Naive thymus-derived CD8-positive, alpha-beta T cell (primary cell): Measurements from ENCODE around the gene AP2A2. TPM values are rescaled to one million over a fixed set of nuclear protein-coding genes. Genes with fewer than 3 reads are reported as not detected.
A peak's percentile ranks its signal among the peaks of the same experiment; 100 is the strongest.

Experiments used
- ATAC-seq, 2 donors: fragments of 150-1000 bp; cut with Tn5 transposase in 1 of 2; sonication (Bioruptor Pico), chemical (Tn5 transposase) in 1 of 2; 1 replicate in 1 of 2; 2 replicates in 1 of 2; pipeline ENCODE4 v1.10.0; 2021; ENCODE audit warnings: mild to moderate bottlenecking in 2 of 2, moderate library complexity in 2 of 2
- POLR2A ChIA-PET: fragments of 350-600 bp; sonication (Branson Sonifier 250); formaldehyde crosslinking; loops from one replicate; lab custom pipeline; 2021; ENCODE audit warnings: antibody characterized with exemption; lab: Charles Lee
- DNase-seq, 10 donors: peaks; one replicate each; pipeline versions ENCODE4 v3.0.0 to v3.0.0-alpha.2; 2020 to 2022
- H3K27ac Mint-ChIP-seq, 10 donors: one replicate each; pipeline ENCODE4 v1.8.0; 2020 to 2022; ENCODE audit warnings: mild to moderate bottlenecking in 10 of 10, mixed read lengths in 10 of 10, moderate library complexity in 4 of 10, inconsistent platforms in 1 of 10
- H3K27me3 Mint-ChIP-seq, 5 donors: one replicate each; pipeline ENCODE4 v1.8.0; 2021 to 2022; ENCODE audit warnings: mixed read lengths in 5 of 5
- H3K36me3 Mint-ChIP-seq, 3 donors: one replicate each; pipeline ENCODE4 v1.8.0; 2020 to 2022; ENCODE audit warnings: mixed read lengths in 3 of 3, mild to moderate bottlenecking in 2 of 3, inconsistent platforms in 1 of 3
- H3K4me1 Mint-ChIP-seq, 4 donors: one replicate each; pipeline ENCODE4 v1.8.0; 2021 to 2022; ENCODE audit warnings: mixed read lengths in 4 of 4
- H3K4me3 Mint-ChIP-seq, 10 donors: one replicate each; pipeline ENCODE4 v1.8.0; 2020 to 2022; ENCODE audit warnings: mild to moderate bottlenecking in 10 of 10, mixed read lengths in 10 of 10, moderate library complexity in 6 of 10, inconsistent platforms in 1 of 10
- H3K9me3 Mint-ChIP-seq, 9 donors: one replicate each; pipeline ENCODE4 v1.8.0; 2020 to 2022; ENCODE audit warnings: mixed read lengths in 9 of 9, mild to moderate bottlenecking in 3 of 9, inconsistent platforms in 1 of 9, moderate library complexity in 1 of 9
- polyA plus RNA-seq, 3 donors: library from polyadenylated mRNA; unstranded; fragments of 300-500 nt; fragmentation: Illumina TruSeq; gene quantifications; one replicate each; pipeline ENCODE4 v1.2.3, GENCODE V29; 2021
- total RNA-seq, 8 experiments: library from RNA in 2 of 8; stranded (reverse) in 2 of 8; gene quantifications; one replicate each; pipeline ENCODE4 v1.2.3 and lab custom pipeline; 2021 to 2026

Gene AP2A2
- total and polyA plus RNA-seq, 5 experiments from 2014 or later: 8.2 to 80.8 (median 13.9) TPM

DNA sequence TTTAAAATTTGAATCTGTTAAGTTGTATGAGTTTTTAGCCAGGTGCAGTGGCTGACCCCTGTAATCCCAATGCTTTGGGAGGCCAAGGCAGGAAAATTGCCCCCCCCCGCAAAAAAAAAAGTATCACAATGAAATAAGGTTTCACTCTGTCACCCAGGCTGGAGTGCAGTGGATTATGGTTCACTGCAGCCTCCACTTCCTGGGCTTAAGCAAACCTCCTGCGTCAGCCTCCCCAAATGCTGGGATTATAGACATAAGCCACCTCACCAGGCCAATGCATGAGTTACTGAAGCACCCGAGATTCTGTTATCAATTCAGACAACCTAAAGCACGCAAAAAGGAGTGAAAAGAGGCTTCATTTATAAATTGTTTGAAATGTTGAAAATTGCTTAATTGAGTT, 12.6 kb upstream of the AP2A2 start:
- POLR2A ChIA-PET: interaction anchor here (0.6 kb wide), 1 partner anchor 9 kb away, joined by 3 read pairs; no protein-coding TSS in a partner anchor
- Mint-ChIP-seq H3K4me1 (peaks cover 12 to 26% (median 18%) of the 10 kb centered on the region in 4 donors), H3K4me3 (peak overlapping the region in 3 of 10 donors; percentile 9 to 39 (median 31)), H3K27ac (no peak overlapping the region), H3K27me3 (no peaks in the 10 kb centered on the region), H3K36me3 (no peaks in the 10 kb centered on the region), H3K9me3 (no peaks in the 10 kb centered on the region)
- ATAC-seq: no peak
- DNase-seq: no peak

DNA sequence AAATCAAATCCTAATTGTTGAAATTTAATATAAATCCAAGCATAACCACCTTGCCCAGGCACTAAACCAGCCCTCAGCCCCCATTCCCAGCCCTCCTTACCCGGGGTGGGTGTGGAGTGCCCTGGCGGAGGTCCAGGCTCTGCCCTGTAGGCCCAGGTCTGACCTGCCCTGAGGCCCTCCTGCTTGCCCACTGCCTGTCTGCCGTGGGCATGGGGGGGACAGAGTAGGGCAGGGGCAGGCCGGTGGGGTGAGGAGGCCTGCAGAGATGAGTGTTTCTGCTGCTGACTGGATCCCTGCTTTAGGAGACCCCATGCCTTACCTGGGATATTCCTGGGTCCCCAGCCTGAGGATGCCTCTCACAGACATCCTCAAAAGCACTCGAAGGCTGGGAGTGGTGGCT, 11.5 kb upstream of the AP2A2 start:
- no peak for ATAC-seq
- peaks cover 6 to 22% (median 11%) of the 10 kb centered on the region in 4 donors for H3K4me1 Mint-ChIP-seq
- DNase-seq: no peak
- H3K36me3 Mint-ChIP-seq: no peaks in the 10 kb centered on the region
- POLR2A ChIA-PET: no interaction called here
- no peak overlapping the region for H3K27ac Mint-ChIP-seq
- no peak overlapping the region for H3K4me3 Mint-ChIP-seq
- H3K27me3 Mint-ChIP-seq: no peaks in the 10 kb centered on the region
- no peaks in the 10 kb centered on the region for H3K9me3 Mint-ChIP-seq

DNA sequence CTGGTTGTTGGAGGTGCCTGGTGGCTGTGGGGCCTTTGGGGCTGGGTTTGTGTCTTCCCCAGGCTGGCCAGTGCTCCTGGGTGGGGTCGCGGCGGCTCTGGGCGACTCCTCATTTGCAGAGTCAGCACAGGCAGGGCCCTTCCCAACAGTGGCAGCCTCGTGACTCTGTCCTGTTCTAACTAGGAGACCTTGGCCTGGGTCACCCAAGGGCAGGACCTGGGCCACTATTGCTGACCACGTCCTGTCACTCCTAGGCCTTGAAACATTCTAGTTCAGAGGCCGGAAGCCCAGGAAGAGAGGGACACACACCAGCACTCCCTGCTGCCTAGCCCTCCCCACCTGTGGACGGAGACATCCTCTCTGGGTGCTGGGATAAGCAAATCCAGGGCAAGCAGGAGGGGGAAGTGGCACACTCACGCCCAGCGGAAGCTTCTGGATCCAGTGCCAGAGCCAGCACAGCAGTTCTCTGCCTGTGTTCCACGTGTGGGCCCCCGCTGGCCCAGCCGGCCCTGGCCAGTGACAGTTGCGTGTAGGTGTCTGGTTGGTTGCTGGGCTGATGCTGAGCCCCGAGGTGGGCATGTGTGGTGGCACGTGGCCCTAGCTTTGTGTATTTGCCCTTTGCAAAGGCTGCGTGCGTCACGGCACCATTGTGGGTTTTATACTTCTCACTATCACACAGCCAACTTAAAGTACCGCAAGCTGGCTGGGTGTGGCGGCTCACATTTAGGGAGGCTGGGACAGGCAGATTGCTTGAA, 10.7 kb upstream of the AP2A2 start:
- H3K27ac Mint-ChIP-seq: no peak overlapping the region
- peaks cover 5 to 18% (median 6%) of the 10 kb centered on the region in 4 donors for H3K4me1 Mint-ChIP-seq
- DNase-seq (no peak), ATAC-seq (no peak)
- no peaks in the 10 kb centered on the region for H3K9me3 Mint-ChIP-seq
- H3K27me3 Mint-ChIP-seq: no peaks in the 10 kb centered on the region
- POLR2A ChIA-PET: interaction anchor here (0.6 to 1.4 kb wide), 2 partner anchors 11 to 233 kb away, joined by 4 to 10 read pairs; partner anchors contain the start of gene AP2A2
- H3K36me3 Mint-ChIP-seq: no peaks in the 10 kb centered on the region
- H3K4me3 Mint-ChIP-seq: no peak overlapping the region

DNA sequence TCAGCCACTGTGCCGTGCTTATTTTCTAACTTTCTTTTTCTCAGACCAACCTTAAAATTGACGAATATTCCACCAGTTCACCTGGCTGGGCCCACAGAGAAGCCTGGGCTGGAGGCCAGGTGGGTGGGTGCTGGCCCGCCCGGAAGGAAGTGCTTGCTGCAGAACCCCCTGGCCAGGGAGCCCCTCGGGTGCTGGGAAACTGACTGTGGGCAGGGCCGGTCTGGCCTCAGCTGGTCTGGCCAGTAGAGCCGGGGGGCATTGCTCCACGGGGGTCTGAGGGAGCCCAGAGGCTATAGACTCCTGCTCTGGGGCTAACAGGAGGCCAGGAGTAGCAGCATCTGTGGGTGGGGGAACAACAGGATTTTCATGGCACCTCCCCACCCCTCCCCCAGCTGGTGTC, 8.2 kb upstream of the AP2A2 start:
- DNase-seq: no peak
- no peak overlapping the region for H3K4me3 Mint-ChIP-seq
- peaks cover 0 to 7% (median under 1%) of the 10 kb centered on the region in 4 donors for H3K4me1 Mint-ChIP-seq
- no peaks in the 10 kb centered on the region for H3K36me3 Mint-ChIP-seq
- no peaks in the 10 kb centered on the region for H3K9me3 Mint-ChIP-seq
- no peak for ATAC-seq
- POLR2A ChIA-PET: no interaction called here
- no peaks in the 10 kb centered on the region for H3K27me3 Mint-ChIP-seq
- H3K27ac Mint-ChIP-seq: peak overlapping the region in 2 of 10 donors; percentile 24 to 28

DNA sequence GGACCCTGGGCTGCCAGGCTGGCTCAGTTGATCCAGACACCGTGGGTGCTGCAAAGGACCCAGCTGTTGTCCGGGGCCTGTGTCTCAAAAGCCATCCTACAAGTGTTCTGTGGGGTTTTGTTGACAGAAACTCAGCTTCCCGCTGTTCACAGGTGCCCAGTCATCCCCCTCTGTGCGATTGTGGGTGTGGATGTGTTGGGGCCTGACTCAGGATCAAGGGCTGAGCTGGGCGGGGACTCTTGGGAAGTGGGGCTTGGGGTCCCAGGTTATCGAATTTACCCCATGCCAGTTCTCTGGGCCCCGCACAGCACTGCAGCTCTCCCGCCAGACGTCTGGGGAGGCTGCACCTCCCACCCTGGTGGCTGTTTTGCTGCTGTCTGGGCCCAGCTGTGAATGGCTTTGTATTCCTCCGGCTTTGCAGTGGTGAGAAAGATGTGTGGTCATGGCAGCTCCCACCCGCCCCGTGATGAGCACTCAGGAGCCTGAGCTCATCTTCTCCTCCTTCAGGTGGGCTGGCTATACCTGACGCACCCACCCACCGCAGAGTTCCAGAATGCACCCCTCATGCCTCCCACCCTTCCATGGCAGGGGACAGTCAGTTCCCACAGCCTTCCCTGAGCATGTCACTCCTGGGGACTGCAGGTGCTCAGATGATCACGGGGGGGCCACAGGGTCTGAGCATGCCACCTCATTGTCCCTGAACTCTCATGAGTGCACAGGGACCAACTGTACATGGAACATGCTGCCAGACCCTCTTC, 3.6 kb upstream of the AP2A2 start:
- ATAC-seq: no peak
- Mint-ChIP-seq H3K27me3 (no peaks in the 10 kb centered on the region), H3K36me3 (peaks cover 0 to under 1% (median 0%) of the 10 kb centered on the region in 3 donors), H3K27ac (peak overlapping the region in 2 of 10 donors; percentile 10 to 28), H3K4me3 (no peak overlapping the region), H3K4me1 (peaks cover 4 to 16% (median 8%) of the 10 kb centered on the region in 4 donors), H3K9me3 (no peaks in the 10 kb centered on the region)
- no peak for DNase-seq
- POLR2A ChIA-PET: interaction anchor here (1.2 kb wide), 1 partner anchor 9 kb away, joined by 3 read pairs; no protein-coding TSS in a partner anchor

DNA sequence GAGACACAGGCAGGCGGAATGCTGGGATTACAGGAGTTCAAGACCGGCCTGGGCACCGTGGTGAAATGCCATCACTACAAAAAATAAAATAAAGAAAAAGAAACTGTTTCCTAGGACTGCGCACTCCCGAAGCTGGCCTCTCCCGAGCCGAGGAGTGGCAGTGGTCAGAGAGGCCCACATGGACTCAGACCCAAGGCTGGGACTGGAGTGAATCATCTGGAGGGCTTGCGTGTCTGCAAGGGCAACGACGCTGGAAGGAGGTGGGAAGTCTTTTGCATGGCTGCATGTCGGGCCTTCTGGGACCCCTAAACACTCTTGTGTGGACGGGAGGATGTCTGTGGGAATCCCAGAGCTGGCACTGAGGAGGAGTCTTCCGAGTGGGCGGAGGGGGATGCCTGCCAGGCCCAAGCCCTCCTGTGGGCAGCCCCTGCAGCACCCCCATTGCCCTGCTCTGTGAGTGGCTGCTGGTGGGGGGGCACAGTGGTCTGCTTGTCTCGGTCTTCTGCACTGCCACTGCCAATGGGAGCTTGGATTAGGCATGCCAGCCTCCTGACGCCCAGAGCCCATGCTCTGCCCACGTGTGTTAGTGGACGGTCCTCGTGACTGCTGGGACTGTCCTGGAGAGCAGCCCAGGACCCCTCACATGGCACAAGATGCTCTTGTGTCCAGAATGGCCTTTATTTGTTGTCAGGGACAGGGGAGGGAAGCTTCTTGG, 1.8 kb upstream of the AP2A2 start:
- POLR2A ChIA-PET: interaction anchor here (0.8 to 2.6 kb wide), 2 partner anchors 13 to 114 kb away, joined by 3 to 13 read pairs; partner anchors contain the start of genes CHID1 and RPLP2
- H3K27ac Mint-ChIP-seq: peak overlapping the region in 3 of 10 donors; percentile 53 to 75 (median 68)
- no peaks in the 10 kb centered on the region for H3K27me3 Mint-ChIP-seq
- H3K4me3 Mint-ChIP-seq: peak overlapping the region in 6 of 10 donors; percentile 16 to 72 (median 41)
- peaks cover 5 to 33% (median 25%) of the 10 kb centered on the region in 4 donors for H3K4me1 Mint-ChIP-seq
- no peaks in the 10 kb centered on the region for H3K9me3 Mint-ChIP-seq
- peaks cover 0 to 6% (median 0%) of the 10 kb centered on the region in 3 donors for H3K36me3 Mint-ChIP-seq
- ATAC-seq: no peak
- DNase-seq: no peak

DNA sequence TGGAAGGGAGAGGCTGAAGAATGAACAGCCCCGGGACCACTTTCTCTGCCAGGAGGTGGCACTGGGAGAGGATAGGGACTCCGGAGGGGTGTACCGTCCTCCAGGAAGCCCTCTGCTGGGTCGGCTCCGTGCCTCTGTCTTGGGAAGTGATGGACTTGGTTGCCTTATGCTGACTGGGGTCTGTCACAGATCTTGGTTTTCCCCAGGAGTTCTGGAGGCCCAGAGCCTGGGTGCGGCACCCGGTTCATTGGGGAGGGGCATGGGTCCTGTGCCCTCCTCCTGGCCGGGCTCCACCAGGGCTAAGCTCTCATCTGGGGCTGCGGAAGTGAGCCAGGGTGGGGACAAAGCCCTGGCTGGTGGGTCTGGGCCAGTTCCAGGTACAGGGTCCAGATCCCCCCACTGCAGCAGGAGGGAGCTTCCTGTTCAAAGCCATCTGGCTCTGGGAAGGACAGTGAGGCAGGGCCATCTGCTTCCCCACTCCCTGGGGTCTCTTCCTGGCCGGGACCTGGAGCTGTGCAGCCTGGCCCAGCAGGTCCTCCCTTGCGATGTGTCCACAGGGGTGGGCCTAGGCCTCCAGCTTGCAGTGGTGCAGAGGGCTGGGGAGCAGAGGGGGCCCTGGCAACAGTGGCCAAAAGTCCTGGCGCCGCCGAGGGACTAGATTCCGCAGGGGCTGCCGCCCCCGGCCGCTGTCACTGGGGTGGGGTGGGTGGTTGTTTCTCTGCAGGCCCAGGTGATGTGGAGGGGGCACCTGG, 1.1 kb upstream of the AP2A2 start:
- Mint-ChIP-seq H3K27ac (peak overlapping the region in 4 of 10 donors; percentile 4 to 75 (median 60)), H3K4me3 (peak overlapping the region in 2 of 10 donors; percentile 37 to 72), H3K4me1 (peaks cover 8 to 36% (median 31%) of the 10 kb centered on the region in 4 donors), H3K9me3 (no peaks in the 10 kb centered on the region), H3K27me3 (no peaks in the 10 kb centered on the region), H3K36me3 (peaks cover 0 to 8% (median 0%) of the 10 kb centered on the region in 3 donors)
- ATAC-seq: no peak
- POLR2A ChIA-PET: interaction anchor here (0.8 to 2.6 kb wide), 5 partner anchors 9 to 115 kb away, joined by 3 to 13 read pairs (median 3); partner anchors contain the start of genes CHID1 and RPLP2
- DNase-seq: no peak

DNA sequence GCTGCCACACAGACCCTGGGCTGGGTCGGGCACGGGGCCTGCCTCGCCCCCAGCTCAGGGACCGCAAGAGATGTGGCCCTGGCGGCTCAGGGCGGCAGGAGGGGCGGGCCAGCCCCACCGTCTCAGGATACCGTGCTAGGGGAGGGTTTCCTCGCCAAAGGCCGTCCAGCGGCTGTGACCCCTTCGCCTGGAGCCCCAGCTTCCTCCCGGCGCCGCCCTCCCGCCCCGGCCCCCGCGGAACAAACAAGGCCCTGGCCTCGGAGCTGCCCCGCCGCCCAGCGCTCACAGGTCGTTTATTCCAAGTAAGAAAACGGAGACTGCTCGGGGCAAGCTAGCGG, 543 bp upstream of the AP2A2 start:
- POLR2A ChIA-PET: interaction anchor here (1.2 to 2.6 kb wide), 4 partner anchors 10 to 82 kb away, joined by 3 to 13 read pairs (median 6); partner anchors contain the start of gene CHID1

DNA sequence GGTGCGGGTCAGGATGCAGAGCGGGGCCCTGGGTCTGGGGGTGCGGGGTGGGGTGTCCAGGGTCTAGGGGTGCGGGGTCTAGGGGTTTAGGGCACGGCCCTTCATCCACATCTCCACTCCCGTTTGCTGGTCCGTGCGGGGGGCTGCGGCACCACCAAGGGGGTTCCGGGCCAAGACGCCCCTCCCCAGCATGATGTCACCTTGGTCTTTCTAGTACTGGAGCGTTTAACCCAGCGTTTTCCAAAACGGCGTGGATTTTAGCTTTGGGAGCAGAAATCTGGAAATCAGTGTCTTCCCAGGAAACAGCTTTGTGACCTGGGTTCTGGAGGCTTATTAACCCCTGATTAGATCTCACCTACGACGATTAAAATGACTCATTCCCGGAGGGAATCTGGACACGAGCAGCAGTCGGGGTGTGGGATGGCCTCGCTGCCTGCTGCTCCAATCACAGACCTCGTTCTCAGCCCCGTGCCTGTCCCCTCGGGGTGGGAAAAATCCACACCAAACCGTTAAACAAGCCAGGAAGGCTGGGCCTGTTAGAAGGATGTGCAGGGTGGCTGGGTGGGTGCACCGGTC, 759 bp downstream of the AP2A2 start:
- Mint-ChIP-seq H3K27me3 (no peaks in the 10 kb centered on the region), H3K9me3 (no peaks in the 10 kb centered on the region), H3K36me3 (peaks cover 0 to 15% (median 0%) of the 10 kb centered on the region in 3 donors), H3K27ac (peak overlapping the region; percentile 81 to 96 (median 92)), H3K4me1 (peaks cover 15 to 51% (median 42%) of the 10 kb centered on the region in 4 donors), H3K4me3 (peak overlapping the region; percentile 79 to 94 (median 86))
- POLR2A ChIA-PET: interaction anchor here (2.1 kb wide), 1 partner anchor 11 kb away, joined by 10 read pairs; no protein-coding TSS in a partner anchor
- peak in 1 of 2 donors; percentile 19 for ATAC-seq
- peak in 4 of 10 donors; percentile 9 to 30 (median 21) for DNase-seq

More for the DNA sequence above, 543 bp upstream of the AP2A2 start:
- ATAC-seq (no peak), DNase-seq (peak in 2 of 10 donors; percentile 5 to 20)
- H3K9me3 Mint-ChIP-seq: no peaks in the 10 kb centered on the region
- H3K4me1 Mint-ChIP-seq: peaks cover 8 to 39% (median 32%) of the 10 kb centered on the region in 4 donors
- H3K36me3 Mint-ChIP-seq: peaks cover 0 to 8% (median 0%) of the 10 kb centered on the region in 3 donors
- H3K4me3 Mint-ChIP-seq: no peak overlapping the region
- H3K27me3 Mint-ChIP-seq: no peaks in the 10 kb centered on the region
- no peak overlapping the region for H3K27ac Mint-ChIP-seq

DNA sequence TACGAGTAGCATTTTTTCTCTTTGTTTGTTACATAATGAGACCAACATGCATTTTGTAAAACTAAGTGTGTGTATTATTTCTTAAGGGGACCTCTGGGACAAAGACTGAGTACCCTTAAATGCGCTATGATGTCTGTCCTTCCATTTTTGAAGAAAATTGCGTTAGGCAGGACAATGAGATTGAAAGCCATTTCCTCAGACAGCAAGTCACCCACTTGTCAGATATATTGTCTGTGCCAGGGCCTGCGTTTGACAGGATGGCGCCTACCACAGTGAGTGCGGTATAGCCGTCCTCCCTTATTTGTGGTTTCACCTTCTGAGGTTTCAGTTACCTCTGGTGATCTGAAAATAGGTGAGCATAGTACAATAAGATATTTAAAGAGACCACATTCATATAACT, 2.2 kb downstream of the AP2A2 start:
- H3K9me3 Mint-ChIP-seq: no peaks in the 10 kb centered on the region
- peak overlapping the region; percentile 79 to 94 (median 86) for H3K4me3 Mint-ChIP-seq
- ATAC-seq (peak; percentile 63 to 68), DNase-seq (peak in 8 of 10 donors; percentile 41 to 75 (median 54))
- POLR2A ChIA-PET: interaction anchor here (0.6 to 2.1 kb wide), 7 partner anchors 8 to 20 kb away, joined by 3 to 7 read pairs (median 4); partner anchors contain the start of gene CHID1
- peak overlapping the region in 9 of 10 donors; percentile 81 to 96 (median 92) for H3K27ac Mint-ChIP-seq
- H3K27me3 Mint-ChIP-seq: no peaks in the 10 kb centered on the region
- peaks cover 18 to 66% (median 53%) of the 10 kb centered on the region in 4 donors for H3K4me1 Mint-ChIP-seq
- H3K36me3 Mint-ChIP-seq: peaks cover 0 to 20% (median 0%) of the 10 kb centered on the region in 3 donors

DNA sequence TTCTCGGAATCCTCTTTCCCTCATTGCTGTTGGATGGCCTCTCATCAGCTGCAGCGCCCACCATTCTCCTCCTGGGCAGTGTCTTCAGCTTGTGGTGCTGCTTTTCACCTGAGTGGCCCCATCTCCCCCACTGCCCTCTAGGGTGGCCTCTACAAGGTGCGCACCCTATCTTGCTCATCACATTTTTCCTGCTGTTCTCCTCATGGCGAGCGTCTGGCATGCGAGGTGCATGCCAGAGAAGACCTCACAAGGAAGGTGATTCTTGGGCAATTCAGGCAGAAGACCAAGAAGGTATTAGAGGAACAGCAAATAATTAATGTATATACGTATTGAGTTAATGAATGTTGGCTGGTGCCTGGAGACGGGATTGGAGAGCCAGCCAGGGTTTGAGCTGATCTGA, 3.1 kb downstream of the AP2A2 start:
- H3K9me3 Mint-ChIP-seq: no peaks in the 10 kb centered on the region
- no peaks in the 10 kb centered on the region for H3K27me3 Mint-ChIP-seq
- ATAC-seq: no peak
- H3K36me3 Mint-ChIP-seq: peaks cover 0 to 25% (median 0%) of the 10 kb centered on the region in 3 donors
- H3K4me1 Mint-ChIP-seq: peaks cover 28 to 75% (median 62%) of the 10 kb centered on the region in 4 donors
- POLR2A ChIA-PET: interaction anchor here (1.1 to 2.1 kb wide), 3 partner anchors 12 to 17 kb away, joined by 3 to 5 read pairs (median 3); no protein-coding TSS in a partner anchor
- no peak for DNase-seq
- H3K4me3 Mint-ChIP-seq: peak overlapping the region; percentile 43 to 94 (median 86)
- peak overlapping the region in 9 of 10 donors; percentile 81 to 96 (median 92) for H3K27ac Mint-ChIP-seq
